Measurements from ENCODE around the gene DPP3.

The DPP3 gene

GRCh38 chr11:66488957-66489356, 8.7 kb downstream of the DPP3 start:
- DNase-seq, result no peak

- DNase-seq, result no peak
Measured at GRCh38 chr11:66489636-66490035, 9.4 kb downstream of the DPP3 start.

- DNase-seq, result no peak
Measured at GRCh38 chr11:66491315-66491935, 11.2 kb downstream of the DPP3 start.

- no peak for DNase-seq
Measured at GRCh38 chr11:66492161-66492865, 12.1 kb downstream of the DPP3 start.

- DNase-seq, result no peak
Measured at GRCh38 chr11:66493130-66493529, 12.9 kb downstream of the DPP3 start.

GRCh38 chr11:66494458-66494857, 14.2 kb downstream of the DPP3 start:
- no peak for DNase-seq

- DNase-seq, result no peak
Measured at GRCh38 chr11:66494935-66495334, 14.7 kb downstream of the DPP3 start.

- DNase-seq, result no peak
Measured at GRCh38 chr11:66495401-66495854, 15.2 kb downstream of the DPP3 start.

- DNase-seq, result no peak
Measured at GRCh38 chr11:66497206-66497605, 17.0 kb downstream of the DPP3 start.

GRCh38 chr11:66498506-66498905, 18.3 kb downstream of the DPP3 start:
- DNase-seq, result no peak

- DNase-seq, result no peak
Measured at GRCh38 chr11:66505276-66505816, 25.1 kb downstream of the DPP3 start.

- no peak for DNase-seq
Measured at GRCh38 chr11:66509131-66509561, 28.9 kb downstream of the DPP3 start.

GRCh38 chr11:66510271-66510989, 30.2 kb downstream of the DPP3 start, which contains the start of gene BBS1:
TSS of gene BBS1 (plus strand) at chr11:66510635. CDS start at chr11:66510660, 25 bp downstream.
- DNase-seq, result peak; percentile 92

- DNase-seq, result no peak
Measured at GRCh38 chr11:66510990-66511339, 30.7 kb downstream of the DPP3 start.

GRCh38 chr11:66523611-66524010, 43.4 kb downstream of the DPP3 start:
- no peak for DNase-seq

- no peak for DNase-seq
Measured at GRCh38 chr11:66524304-66525040, 44.2 kb downstream of the DPP3 start.

GRCh38 chr11:66529069-66529468, 48.8 kb downstream of the DPP3 start:
- DNase-seq, result no peak

GRCh38 chr11:66529655-66530054, 49.4 kb downstream of the DPP3 start:
- DNase-seq, result no peak

- DNase-seq, result no peak
Measured at GRCh38 chr11:66530927-66531709, 50.9 kb downstream of the DPP3 start.

GRCh38 chr11:66531841-66532240, 51.6 kb downstream of the DPP3 start:
- DNase-seq, result no peak

- no peak for DNase-seq
Measured at GRCh38 chr11:66532784-66533183, 52.5 kb downstream of the DPP3 start.
